Renal pelvis (tissue), 4 donors: ENCODE results near the gene BICRA. TPM values are rescaled to one million over a fixed set of nuclear protein-coding genes. Genes with fewer than 3 reads are reported as not detected.
"Not testable (repeated sequence)": the region's sequence is repeated elsewhere in the genome, so short reads cannot be mapped to it uniquely, and the experiment has no call there.

ENCODE experiments used
- DNase-seq: peaks from one replicate; pipeline ENCODE4 v3.0.0-alpha.2; 2013
- polyA plus RNA-seq, 3 donors: library from polyadenylated mRNA; unstranded; fragments of 120-200 nt; gene quantifications; one replicate each; pipeline ENCODE4 v1.2.1, GENCODE V29; 2013; ENCODE audit not compliant: insufficient read length in 3 of 3

The BICRA gene
- polyA plus RNA-seq, 3 donors: 14.1 to 19.7 (median 17.1) TPM

DNA sequence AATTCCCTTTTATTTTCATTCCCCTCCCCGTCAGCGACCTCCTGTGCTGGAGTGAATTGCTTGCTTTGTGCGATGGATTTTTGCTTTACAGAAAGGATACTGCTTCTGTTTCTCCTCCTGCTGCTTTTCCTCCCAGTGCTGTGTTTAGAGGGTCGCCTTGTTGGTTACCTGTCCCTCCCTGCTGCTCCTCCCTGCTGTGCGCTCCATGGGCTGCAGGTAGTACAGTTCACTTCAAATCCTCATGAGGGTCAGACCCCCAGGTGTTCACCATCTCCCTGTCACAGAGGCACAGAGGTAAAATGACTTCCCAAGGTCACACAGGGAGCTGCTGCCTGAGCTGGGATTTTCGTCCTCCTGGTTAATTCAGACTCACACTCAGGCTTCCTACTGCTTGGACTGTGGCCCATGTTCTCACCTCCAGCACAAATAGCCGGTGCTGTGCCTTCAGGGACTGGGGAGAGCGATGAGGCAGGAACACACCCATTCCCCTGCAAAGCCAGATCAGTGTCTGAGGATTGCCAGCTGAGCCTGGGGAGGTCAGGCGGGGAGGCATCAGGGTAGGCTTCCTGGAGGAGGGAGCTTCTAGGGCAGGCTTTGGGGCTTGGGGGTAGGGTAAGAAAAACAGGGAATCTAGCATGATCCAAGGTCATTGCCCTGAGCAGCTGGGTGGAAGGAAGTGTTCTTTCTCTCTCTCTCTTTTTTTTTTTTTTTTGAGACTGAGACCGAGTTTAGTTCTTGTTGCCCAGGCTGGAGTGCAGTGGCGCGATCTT, 14.4 kb downstream of the BICRA start:
- no peak for DNase-seq

GRCh38 chr19:47623921-47624391, 15.0 kb downstream of the BICRA start:
- no peak for DNase-seq

GRCh38 chr19:47625650-47626049, 16.7 kb downstream of the BICRA start:
- no peak for DNase-seq

DNA sequence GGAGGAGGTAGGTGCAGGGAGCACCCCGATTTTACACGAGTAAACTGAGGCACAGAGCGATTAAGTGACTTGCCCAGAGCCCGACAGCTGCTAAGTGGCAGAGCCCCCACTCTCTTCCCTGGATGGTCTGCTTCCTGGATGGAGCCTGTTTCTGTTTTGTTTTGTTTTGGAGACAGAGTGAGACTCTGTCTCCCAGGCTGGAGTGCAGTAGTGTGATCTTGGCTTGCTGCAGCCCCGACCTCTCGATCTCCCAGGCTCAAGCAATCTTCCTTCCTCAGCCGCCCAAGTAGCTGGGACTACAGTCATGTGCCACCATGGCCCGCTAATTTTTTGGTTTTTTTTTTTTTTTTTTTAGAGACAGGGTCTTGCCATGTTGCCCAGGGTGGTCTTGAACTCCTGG, 17.3 kb downstream of the BICRA start:
- no peak for DNase-seq

GRCh38 chr19:47628078-47628771, 19.3 kb downstream of the BICRA start:
- DNase-seq: no peak

DNA sequence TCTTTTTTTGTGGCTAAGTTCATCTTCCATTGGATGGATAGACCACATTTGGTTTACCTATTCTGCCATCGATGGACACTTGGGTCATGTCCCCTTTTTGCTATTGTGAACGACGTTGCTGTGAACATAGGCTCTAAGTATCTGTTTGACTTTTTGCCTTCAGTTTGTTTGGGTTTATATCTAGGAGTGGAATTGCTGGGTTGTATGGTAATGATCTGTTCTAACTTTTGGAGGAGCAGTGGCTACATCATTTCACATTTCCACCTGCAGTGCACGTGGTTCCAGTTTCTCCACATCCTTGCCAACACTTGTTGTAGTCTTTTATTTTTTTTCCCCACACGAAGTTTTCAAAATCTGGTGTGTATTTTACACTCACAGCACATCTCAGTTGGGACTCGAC, 21.7 kb downstream of the BICRA start:
- no peak for DNase-seq

- no peak for DNase-seq
Observed at GRCh38 chr19:47631681-47632446, 22.9 kb downstream of the BICRA start.

GRCh38 chr19:47633517-47633916, 24.6 kb downstream of the BICRA start:
- DNase-seq: no peak

DNA sequence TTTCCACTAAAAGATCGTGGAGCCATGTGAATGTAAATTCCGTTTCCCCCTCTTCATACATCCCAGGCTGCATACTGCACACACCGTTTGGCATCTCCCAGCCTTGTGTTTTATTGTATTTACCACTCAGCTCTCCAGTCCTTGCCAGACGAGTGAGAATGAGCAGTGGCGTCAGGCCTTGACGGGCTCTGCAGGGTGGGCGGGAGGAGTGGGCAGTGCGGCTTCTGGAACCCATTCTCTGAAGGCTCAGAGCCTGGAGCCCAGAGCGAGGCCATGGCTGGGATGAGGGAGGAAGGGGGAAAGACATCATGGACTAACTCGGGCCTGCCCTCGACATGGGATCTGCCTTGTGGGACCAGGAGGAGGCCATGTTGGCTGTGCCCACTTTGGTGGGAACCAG, 25.1 kb downstream of the BICRA start:
- no peak for DNase-seq

GRCh38 chr19:47635152-47635754, 26.3 kb downstream of the BICRA start:
- not testable (repeated sequence) for DNase-seq

- no peak for DNase-seq
Observed at GRCh38 chr19:47637550-47637949, 28.6 kb downstream of the BICRA start.

DNA sequence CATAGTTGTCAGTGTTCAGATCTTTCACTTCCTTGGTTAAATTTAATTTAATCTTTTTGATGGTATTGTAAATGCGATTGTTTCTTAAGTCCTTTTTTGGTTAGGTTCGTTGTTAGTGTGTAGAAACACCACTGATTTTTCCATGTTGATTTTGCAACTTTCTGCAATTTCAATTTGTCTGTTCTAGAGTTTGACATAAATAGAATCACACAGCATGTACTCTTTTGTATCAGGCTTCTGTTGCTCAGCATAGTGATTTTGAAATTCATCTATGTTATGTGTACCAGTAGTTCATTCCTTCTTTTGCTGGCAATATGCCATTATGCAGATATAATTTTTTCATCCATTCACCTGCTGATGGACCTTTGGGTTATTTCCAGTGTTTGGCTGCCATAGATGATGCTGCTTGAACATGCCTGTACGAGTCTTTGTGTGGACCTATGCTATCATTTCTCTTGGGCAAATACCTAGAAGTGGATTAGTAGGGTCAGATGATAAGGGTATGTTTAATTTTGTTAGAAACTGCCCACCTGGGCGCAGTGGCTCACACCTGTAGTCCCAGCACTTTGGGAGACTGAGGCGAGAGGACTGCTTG, 33.1 kb downstream of the BICRA start:
- no peak for DNase-seq

- DNase-seq: no peak
Observed at GRCh38 chr19:47643281-47643680, 34.3 kb downstream of the BICRA start.

DNA sequence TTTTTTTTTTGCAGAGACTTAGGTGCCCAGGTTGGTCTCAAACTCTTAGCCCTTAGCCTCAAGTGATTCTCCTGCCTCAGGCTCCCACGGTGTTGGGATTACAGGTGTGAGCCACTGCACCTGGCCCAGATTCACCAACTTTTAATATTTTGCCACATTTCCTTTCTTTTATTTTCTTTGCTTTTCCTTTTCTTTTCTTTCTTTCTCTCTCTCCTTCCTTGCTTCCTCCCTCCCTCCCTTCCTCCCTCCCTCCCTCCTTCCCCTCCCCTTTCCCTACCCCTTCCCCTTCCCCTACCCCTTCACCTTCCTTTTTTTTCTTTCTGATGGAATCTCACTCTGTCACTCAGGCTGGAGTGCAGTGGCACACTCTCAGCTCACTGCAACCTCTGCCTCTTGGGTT, 35.3 kb downstream of the BICRA start:
- no peak for DNase-seq

DNA sequence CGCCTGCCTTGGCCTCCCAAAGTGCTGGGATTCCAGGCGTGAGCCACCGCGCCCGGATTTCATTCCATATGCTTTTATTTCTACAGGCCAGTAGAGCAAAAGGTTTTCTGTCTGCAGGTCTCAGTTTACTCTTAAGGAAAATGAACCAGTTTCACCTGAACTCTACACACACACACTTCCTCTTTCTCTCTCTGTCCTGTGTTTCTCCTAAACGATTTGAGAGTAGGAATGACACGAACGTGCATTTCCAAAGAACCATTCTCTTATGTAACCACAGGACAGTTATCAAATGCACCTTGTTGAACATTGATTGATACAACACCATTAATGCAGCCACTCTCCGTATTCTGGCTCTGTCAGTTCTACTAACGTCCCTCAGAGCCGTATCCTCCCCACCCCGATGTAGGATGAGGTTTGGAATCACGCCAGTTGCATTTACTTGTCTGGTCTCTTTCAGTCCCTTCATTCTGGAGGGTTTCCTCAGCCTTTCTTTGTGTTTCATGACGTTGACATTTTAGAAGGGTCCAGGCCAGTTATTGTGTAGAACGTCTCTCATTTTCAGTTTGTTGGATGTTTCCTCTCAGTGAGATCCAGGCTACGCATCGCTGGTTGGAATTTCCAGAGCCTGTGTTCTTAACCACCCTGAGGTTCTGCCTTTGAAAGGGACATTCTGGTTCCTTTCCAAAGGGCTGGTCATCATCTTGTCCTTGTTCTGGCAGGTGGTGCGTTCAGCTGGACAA, 36.0 kb downstream of the BICRA start:
- DNase-seq: peak; percentile 26

- no peak for DNase-seq
Observed at GRCh38 chr19:47646924-47647323, 38.0 kb downstream of the BICRA start.

- no peak for DNase-seq
Observed at GRCh38 chr19:47649588-47649987, 40.7 kb downstream of the BICRA start.

GRCh38 chr19:47650700-47651099, 41.8 kb downstream of the BICRA start:
- DNase-seq: no peak

DNA sequence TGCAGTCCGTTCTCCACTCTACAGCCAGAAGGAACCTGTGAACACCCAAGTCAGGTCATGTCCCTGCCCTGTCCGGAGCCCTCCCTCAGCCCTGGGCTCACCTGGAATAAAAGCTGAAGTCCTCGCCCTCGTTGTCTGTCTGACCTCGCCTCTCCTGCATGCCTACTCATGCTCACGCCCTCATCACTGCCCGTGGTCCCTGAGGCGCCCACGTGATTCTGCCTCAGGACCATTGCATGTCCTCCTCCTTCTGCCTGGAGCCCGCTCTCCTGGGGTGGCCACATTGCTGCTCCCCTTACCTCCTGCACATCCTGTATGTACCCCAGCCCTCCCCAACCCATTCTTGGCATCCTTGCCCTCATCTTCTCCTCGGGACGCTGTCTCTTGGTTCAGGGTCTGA, 42.2 kb downstream of the BICRA start:
- no peak for DNase-seq

GRCh38 chr19:47651691-47652090, 42.8 kb downstream of the BICRA start:
- no peak for DNase-seq

DNA sequence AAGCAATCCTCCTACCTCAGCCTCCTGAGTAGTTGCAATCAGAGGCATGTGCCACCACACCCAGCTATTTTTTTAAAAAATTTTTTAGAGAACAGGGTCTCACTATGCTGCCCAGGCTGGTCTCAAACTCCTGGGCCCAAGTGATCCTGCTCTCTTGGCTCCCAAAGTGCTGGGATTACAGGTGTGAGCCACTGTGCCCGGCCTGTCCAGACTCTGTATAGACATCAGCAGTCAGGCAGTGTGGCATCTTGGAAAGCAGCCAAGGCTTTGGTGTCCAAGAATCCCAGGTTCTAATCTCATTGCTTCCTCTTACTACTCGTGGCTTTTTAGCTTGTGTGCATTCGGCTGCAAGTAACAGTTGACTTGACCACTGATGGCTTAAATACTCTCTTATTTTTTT, 43.4 kb downstream of the BICRA start:
- no peak for DNase-seq
